HG03196 (cell line): ENCODE data around the gene TMCO1.
"Not testable (repeated sequence)": the region's sequence is repeated elsewhere in the genome, so short reads cannot be mapped to it uniquely, and the experiment has no call there.

Experiments used
- ATAC-seq: cut with Tn5 transposase; IDR thresholded peaks from one replicate; pipeline ENCODE4 v1.9.1; 2021; ENCODE audit not compliant: unreplicated experiment

Gene TMCO1, protein sequence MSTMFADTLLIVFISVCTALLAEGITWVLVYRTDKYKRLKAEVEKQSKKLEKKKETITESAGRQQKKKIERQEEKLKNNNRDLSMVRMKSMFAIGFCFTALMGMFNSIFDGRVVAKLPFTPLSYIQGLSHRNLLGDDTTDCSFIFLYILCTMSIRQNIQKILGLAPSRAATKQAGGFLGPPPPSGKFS

DNA sequence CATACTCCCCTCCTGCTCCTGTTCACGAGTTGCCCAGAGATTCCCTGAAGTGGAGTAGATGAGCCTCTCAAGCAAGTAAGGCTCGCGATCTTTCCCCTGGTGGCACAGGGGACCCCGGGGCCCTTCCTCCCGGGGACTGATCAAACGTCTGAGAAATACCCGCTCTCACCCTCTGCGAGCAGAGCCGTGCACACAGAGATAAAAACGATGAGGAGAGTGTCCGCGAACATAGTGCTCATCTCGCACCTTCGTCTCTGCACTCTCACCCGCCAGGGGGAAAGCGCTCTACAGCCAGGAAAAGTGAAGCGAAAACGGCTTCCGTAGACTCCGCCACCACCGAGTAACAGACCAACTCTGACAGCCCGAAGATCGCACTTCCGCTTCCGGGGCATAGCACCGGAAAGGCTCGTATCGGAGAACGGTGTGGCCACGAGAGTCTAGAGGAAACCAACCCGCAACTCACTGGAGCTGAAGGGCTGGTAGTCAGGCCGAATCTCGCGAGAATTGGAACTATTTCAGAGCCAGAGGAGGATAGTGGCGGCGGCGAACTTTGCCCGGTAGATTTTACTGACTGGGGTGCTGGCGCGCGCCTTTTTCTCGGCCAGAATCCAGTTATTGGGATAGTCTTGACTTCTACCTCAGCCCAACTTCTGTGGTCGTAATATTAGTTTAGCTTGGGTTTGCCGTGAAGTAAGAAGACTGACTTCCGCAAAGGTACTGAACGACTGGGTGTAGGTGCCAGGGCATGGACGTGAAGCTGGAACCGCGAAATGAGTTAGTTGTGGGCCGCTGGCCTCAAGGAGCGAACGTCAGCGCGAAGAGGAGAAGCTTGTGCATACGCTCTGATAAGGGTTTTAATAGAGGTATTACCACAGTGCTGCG, at the start of gene TMCO1:
Gene TMCO1, minus strand, starts transcription at position 356 of the 882 bp plus-strand sequence. Its CDS starts 117 bp downstream, at position 239.
- peak; percentile 100 for ATAC-seq

DNA sequence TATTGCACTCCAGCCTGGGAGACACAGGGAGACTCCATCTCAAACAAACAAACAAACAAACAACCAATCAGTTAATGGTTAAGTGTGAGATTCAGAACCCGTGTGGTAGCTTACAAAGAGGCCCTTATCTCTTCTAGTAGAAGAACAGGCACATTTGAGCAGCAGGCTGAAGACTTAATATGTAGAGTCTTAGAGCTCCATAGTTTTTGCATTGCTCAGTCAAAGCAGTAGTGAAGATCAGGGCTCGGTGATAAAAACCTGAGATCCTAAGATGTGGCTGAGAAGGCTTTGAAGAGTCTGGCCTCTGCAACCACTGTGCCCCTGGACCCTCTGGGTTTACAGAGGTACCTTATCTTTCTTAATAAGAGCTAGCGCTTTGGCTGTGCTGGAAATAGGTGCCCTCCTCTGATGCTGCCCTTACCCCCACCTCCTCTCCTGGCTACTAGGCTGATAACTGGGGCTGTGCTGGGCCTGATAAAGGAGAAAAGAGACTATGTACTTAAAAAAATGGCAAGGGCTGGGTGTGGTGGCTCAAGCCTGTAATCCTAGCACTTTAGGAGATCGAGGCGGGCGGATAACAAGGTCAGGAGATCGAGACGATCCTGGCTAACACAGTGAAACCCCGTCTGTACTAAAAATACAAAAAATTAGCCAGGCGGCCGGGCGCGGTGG, 48.3 kb upstream of the TMCO1 start:
- no peak for ATAC-seq

DNA sequence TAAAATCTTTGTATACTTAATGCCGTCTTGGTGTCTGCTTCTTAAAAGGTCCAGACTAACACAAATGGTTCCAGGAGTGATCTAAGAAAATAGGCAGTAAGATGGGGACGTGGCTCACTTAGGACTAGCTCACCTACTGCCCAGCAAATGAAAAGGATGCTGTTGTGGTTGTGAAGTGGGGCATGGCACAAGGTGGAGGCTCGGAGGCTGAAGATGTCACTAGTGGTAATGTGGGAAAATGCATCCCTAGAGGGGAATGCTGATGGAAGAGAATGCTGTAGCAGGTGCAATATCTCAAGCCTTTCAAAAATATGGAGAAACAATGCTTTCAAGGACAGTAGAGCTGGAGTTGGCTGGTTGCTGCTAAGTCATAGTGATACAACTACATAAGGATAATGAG, 47.5 kb upstream of the TMCO1 start:
- no peak for ATAC-seq

DNA sequence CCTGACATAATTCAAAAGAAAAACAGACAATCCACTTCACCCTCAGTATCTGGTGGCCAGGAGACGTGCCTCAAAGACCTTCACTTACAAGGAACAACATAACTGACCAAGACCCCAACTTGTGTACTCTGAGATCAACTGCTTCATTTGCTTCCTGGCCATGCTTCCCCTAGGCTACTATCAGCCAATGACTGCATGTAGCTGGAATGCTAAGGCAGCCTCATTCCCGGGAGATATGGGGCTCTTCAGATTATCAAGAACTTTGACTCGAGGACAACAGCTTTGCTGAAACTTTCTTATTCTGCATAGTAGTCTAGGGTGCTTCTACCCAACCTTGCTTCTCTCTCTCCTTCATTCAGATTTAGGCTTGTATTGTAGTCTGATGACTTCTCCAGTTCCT, 47.1 kb upstream of the TMCO1 start:
- ATAC-seq, result no peak

DNA sequence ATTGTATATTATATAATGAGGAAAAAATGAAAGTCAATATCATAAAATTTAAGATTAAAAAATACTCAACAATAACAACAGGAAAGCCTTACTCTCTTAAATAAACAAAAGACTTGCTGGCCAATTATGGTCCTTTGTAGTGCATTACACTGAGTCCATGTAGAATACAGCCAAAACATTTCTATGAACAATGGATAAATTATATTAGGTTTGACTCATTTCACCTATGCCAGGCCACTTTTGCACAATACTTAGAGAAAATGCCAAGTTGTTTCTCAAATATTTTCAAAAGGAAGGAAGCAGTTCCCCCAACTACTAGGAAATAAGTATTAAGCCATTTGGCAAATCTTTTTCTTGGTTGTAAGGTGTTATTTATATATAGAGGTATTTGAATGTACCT, 38.9 kb upstream of the TMCO1 start:
- ATAC-seq, result no peak

DNA sequence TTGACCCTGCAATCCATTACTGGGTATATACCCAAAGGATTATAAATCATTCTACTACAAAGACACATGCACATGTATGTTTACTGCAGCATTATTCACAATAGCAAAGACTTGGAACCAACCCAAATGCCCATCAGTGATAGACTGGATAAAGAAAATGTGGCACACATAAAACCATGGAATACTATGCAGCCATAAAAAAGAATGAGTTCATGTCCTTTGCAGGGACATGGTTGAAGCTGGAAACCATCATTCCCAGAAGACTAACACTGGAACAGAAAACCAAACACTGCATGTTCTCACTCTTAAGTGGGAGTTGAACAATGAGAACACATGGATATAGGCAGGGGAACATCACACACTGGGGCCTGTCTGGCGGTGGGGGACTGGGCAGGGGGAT, 35.8 kb upstream of the TMCO1 start:
- ATAC-seq, result not testable (repeated sequence)

DNA sequence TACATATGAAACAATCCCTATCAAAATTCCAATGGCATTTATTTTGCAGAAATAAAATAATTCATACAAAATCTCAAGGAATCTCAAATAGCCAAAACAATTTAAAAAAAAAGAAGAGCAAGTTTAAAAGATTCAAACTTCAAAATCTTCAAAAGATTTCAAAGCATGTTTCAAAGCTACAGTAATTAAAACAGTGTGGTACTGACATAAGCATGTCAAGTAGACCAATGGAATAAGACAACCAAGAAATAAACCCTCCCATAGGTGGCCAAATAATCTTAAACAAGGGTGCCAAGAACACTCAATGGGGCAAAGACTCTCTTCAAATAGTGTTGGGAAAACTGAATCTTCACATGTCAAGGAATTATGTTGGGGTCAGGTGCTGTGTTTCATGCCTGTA, 30.7 kb upstream of the TMCO1 start:
- no peak for ATAC-seq

DNA sequence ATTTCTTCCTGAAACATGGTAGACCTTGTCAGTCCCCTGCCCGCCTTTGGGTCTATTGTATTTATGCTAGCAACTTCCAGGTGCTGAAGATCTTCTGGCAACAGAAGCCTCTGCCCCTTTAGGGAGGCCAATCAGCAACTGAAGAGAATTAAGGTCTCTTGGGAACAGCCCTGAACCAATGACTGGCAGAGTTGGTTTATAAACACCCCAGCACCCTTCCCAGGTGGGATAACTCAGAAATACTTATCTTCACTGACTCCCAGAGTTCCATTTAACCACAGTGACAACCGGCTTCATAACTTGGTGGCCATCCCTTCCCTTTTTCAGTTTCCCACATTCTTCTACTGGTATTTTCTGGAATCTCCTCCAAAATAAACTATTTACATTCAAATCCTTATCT, 27.2 kb upstream of the TMCO1 start:
- ATAC-seq, result no peak

DNA sequence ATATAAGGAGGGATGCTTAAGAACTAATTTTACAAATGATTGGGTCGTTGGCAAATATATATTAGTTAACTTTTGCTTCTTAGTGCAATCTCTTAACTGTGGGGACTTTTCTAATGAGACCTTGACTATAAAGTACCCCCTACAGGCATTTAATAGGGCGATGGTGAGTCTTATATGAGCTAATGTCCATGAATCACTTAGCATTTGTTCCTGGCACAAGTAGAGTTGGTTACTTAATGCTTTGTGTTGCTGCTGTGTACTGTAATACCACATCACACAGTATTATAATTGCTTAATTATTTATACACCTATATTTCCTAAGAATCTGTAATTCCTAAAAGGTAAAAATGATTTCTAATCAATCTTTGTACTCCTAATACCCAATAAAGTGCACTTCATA, 25.3 kb upstream of the TMCO1 start:
- ATAC-seq, result no peak

DNA sequence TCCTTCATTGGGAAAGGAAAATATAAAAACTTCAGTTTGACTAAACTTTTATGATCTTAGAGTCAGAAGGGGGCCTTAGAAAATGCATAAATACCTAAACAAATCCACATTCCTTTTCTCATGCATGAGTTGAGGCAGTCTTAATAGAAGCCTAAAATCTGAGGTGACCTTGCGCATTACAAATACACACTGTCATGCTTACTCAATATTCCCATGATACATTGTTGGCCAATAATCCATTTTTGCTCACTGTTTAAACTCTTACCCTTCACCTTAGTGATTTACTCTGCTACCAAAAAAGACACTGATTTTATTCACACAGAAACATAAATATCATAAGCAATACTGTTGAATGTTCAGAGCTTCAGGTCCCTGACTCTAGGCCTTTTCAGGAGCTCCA, 19.1 kb upstream of the TMCO1 start:
- no peak for ATAC-seq

DNA sequence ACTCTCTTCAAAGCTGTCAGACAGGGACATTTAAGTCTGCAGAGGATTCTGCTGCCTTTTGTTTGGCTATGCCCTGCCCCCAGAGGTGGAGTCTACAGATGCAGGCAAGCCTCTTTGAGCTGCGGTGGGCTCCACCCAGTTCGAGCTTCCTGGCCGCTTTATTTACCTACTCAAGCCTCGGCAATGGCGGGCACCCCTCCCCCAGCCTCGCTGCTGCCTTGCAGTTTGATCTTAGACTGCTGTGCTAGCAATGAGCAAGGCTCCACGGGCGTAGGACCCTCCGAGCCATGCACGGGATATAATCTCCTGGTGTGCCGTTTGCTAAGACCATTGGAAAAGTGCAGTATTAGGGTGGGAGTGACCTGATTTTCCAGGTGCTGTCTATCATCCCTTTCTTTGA, 14.9 kb upstream of the TMCO1 start:
- not testable (repeated sequence) for ATAC-seq

DNA sequence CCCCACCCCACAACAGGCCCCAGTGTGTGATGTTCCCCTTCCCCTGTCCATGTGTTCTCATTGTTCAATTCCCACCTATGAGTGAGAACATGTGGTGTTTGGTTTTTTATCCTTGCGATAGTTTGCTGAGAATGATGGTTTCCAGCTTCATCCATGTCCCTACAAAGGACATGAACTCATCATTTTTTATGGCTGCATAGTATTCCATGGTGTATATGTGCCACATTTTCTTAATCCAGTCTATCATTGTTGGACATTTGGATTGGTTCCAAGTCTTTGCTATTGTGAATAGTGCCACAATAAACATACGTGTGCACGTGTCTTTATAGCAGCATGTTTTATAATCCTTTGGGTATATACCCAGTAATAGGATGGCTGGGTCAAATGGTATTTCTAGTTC, 9.5 kb upstream of the TMCO1 start:
- ATAC-seq, result not testable (repeated sequence)

DNA sequence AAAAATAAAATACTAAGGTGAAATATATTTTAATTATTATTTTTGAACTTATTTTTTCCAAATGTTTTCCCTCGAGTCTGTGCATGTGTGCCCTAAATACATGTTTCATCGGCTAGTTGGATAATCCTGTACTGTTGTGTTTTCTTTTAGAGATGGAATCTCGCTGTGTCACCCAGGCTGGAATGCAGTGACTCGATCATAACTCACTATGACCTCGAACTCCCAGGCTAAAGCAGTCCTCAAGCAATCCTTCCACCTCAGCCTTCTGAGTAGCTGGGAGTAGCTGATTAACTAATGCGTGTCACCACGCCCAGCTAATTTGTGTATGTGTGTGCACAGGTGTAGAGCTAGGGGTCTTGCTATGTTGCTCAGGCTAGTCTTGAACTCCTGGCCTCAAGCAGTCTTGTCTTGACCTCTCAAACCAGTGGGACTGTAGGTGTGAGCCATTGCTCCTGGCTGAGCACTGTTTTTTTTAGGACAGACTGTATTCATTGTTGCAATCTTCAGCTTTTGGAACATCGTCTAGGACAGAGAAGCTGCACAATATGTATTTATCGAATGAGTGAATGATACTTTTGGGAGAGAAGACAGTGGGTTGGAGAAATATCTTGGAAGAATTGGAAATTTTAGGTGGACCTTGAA, 4.8 kb upstream of the TMCO1 start:
- no peak for ATAC-seq

DNA sequence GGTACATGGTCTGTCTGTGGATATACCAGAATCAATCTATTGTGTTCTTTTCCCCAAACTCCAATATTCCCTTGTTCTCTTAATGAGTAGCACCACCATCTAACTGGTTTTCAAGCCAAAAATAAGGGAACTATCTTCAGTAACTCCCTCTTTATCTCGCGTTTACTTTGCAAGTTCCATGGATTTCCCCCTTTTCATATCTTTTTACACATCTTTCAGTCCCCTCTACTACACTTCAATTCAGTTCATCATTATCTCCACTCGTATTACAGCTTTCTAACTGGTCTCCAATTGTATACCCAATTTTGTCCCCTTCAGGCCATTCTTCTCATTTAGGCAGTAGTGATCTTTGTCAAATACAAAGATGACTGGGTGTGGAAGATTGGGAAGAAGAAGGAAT, 4.1 kb upstream of the TMCO1 start:
- no peak for ATAC-seq

DNA sequence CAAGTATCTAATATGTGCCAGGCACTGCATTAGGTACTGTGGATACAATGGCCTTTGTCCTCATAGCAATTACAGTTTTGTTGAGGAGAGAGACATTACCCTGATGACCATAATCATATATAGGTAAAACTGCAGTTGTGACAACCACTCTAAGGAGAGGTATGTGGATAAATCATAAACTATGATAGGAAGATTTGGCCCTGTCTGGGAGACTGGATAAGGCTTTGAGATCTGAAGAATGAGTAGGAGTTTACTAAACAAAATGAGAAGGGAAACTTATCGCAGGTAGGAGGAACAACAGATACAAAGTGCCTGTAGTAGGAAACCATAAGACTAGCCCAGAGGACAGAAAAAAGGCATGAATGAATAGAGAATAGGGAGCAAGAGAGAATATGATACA, 4.4 kb downstream of the TMCO1 start:
- no peak for ATAC-seq

DNA sequence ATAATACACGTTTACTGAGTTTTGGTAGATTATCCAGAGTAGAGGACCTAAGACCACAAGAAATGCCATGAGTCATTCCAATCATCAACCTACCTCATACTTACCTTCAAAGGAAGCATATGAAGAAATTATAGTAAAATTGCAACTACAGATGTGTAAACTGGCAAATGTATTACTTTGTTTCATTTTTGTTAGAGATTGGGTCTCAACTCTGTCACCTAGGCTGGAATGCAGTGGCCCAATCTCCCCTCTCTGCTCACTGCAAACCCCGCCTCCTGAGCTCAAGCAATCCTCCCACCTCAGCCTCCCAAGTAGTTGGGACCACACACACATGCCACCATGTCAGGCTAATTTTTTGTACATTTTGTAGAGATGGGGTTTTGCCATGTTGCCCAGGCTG, 5.2 kb downstream of the TMCO1 start:
- no peak for ATAC-seq

DNA sequence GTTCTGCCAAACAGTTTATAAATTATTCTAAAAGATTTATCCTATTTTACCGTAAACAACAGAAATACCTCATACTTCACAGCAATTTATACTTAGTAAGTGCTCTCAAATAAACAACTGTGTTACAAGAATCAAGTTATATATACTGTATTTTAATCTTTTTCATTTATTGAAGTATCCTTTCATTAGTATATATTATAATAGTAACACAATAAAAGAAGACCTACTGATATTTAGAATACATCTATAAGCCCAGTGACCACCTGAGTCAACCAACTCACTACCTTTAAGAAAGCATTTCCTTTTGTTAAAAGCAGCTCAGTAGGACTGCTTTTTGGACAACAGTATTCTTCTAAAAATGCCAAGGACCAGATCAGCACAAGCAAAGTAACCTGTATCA, 5.9 kb downstream of the TMCO1 start:
- ATAC-seq, result no peak

DNA sequence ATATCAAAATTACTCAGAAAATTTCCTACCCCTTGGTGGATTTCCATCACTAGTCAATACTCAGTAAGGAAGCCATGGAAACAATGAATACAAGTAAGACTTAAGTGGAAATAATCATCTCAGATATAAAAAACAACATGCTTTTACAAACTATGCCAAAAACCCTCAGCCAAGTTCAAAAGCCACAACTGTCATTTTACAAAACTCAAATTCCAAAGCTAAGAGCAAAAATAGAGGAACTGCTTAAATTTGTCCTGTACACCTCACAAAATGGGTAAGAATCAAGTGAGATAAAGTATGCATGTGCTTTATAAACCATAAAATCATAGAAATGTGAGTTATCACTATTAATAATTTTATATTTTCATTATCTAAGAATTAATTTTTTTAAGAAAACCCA, 9.6 kb downstream of the TMCO1 start:
- no peak for ATAC-seq

DNA sequence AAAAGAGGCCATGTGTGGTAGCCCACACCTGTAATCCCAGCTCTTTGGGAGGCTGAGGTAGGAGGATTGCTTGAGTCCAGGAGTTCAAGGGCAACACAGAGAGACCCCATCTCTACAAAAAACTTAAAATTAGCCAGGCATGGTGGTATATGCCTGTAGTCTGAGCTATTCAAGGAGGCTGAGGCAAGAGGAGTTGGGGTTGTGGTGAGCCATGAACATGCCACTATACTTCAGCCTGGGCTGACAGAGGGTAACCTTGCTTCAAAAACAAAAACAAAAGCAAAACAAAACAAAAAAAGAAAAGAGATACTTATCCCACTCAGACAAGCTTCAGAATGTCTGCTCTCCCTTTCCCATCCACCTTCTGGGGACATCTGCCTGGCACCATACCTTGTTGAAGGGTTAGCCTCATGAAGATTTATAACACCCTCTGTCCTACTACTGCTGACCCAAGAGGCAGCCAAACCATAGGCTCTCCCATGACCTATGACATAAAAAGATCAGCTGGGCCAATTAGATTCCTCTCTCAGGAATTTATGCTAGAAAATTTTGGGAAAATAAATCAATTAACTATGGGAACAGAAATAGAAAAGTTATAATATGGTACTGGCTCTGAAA, 13.2 kb downstream of the TMCO1 start:
- no peak for ATAC-seq

DNA sequence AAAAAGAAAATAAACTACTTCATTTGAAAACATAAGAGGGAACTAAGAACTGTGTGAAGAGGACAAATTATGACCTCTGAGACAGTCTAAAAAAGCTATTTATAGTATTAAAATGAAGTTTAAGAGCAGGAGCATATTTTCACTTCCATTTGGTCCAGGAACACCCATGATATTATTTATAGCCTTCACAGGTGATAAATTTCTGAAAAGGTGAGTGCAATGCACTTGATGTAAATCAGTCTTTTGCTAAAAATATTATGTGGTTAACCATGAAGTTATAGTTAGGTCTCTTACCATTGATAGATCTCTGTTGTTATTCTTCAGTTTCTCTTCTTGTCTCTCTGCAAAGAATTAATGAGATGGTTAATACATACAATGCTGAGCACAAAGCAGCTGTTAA, 14.7 kb downstream of the TMCO1 start:
- ATAC-seq, result peak; percentile 71

DNA sequence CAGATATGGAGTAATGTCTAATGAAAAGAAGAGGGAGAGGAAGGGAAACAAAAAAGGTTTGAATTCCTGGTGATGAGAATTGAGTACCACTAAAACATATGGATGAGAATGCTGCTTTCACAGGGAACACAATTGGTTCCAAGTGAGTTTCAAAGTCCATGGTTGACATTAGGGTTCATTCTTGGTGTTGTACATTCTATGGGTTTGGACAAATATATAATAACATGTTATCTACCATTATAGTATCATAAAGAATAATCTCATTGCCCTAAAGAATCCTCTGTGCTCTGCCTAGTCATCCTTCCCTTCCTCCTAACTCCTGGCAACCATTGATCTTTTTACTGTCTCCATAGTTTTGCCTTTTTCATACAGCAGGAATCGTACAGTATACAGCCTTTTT, 20.1 kb downstream of the TMCO1 start:
- no peak for ATAC-seq
